Neural progenitor cell (in vitro differentiated cells): ENCODE results near the gene FITM2. TPM values are rescaled to one million over a fixed set of nuclear protein-coding genes. Genes with fewer than 3 reads are reported as not detected.
"Not testable (repeated sequence)": the region's sequence is repeated elsewhere in the genome, so short reads cannot be mapped to it uniquely, and the experiment has no call there.

Experiments
- DNase-seq: peaks from one replicate; pipeline ENCODE4 v3.0.0-alpha.2; 2016; ENCODE audit warnings: low spot score
- H2AFZ ChIP-seq: fragments of 200-600 bp; sonication (generic); replicated peaks from 2 replicates; pipeline ENCODE4 v1.6.1; 2016; ENCODE audit warnings: antibody characterized with exemption
- H3F3A ChIP-seq: fragments of 200-600 bp; sonication (generic); 2 replicates; pipeline ENCODE4 v1.6.1; 2016; ENCODE audit warnings: antibody characterized with exemption, low read depth
- H3K27ac ChIP-seq: fragments of 200-600 bp; sonication (generic); 2 replicates; pipeline ENCODE4 v1.5.1; 2016; ENCODE audit warnings: mild to moderate bottlenecking
- H3K27me3 ChIP-seq: fragments of 200-600 bp; sonication (generic); 2 replicates; pipeline ENCODE4 v1.6.1; 2016; ENCODE audit warnings: mild to moderate bottlenecking, moderate library complexity
- H3K36me3 ChIP-seq: fragments of 200-600 bp; sonication (generic); 2 replicates; pipeline ENCODE4 v1.5.1; 2016
- H3K4me1 ChIP-seq: fragments of 200-600 bp; sonication (generic); 2 replicates; pipeline ENCODE4 v1.6.1; 2016; ENCODE audit warnings: mixed run types
- H3K4me2 ChIP-seq: fragments of 200-600 bp; sonication (generic); 2 replicates; pipeline ENCODE4 v1.6.1; 2016
- H3K4me3 ChIP-seq: fragments of 200-600 bp; sonication (generic); 2 replicates; pipeline ENCODE4 v1.5.1; 2016
- H3K79me2 ChIP-seq: fragments of 200-600 bp; sonication (generic); 2 replicates; pipeline ENCODE4 v1.6.1; 2016; ENCODE audit warnings: low read depth
- H3K9ac ChIP-seq: fragments of 200-600 bp; sonication (generic); 2 replicates; pipeline ENCODE4 v1.6.1; 2016
- H3K9me3 ChIP-seq: fragments of 200-600 bp; sonication (generic); 2 replicates; pipeline ENCODE4 v1.5.1; 2016; ENCODE audit warnings: low read depth
- H4K20me1 ChIP-seq: fragments of 200-600 bp; sonication (generic); 2 replicates; pipeline ENCODE4 v1.6.1; 2016; ENCODE audit warnings: low read depth
- H3K27ac Mint-ChIP-seq: 3 replicates; pipeline ENCODE4 v1.8.0; 2021; ENCODE audit warnings: mixed read lengths
- H3K27me3 Mint-ChIP-seq: 2 replicates; pipeline ENCODE4 v1.8.0; 2022; ENCODE audit warnings: low read depth, mild to moderate bottlenecking, inconsistent platforms, moderate library complexity, mixed read lengths; ENCODE audit not compliant: insufficient read depth
- H3K36me3 Mint-ChIP-seq: 3 replicates; pipeline ENCODE4 v1.8.0; 2021; ENCODE audit warnings: mixed read lengths
- H3K4me1 Mint-ChIP-seq: 3 replicates; pipeline ENCODE4 v1.8.0; 2021; ENCODE audit warnings: mixed read lengths
- H3K4me3 Mint-ChIP-seq: 3 replicates; pipeline ENCODE4 v1.8.0; 2021; ENCODE audit warnings: mild to moderate bottlenecking, moderate library complexity, mixed read lengths
- H3K9me3 Mint-ChIP-seq: 3 replicates; pipeline ENCODE4 v1.8.0; 2020; ENCODE audit warnings: mixed read lengths
- CTCF ChIP-seq: fragments of 200-600 bp; sonication (generic); IDR thresholded peaks from 2 replicates; pipeline ENCODE4 v1.5.1; 2017; ENCODE audit warnings: antibody characterized with exemption, mild to moderate bottlenecking
- EZH2 ChIP-seq: fragments of 200-600 bp; sonication (generic); IDR thresholded peaks from 2 replicates; pipeline ENCODE4 v1.6.1; 2017; ENCODE audit warnings: antibody characterized with exemption, mild to moderate bottlenecking, moderate library complexity
- EZH2phosphoT487 ChIP-seq: fragments of 200-600 bp; sonication (generic); IDR thresholded peaks from 2 replicates; pipeline ENCODE4 v1.6.1; 2017; ENCODE audit warnings: antibody characterized with exemption
- total RNA-seq: library from RNA; depleted of rRNA; stranded (reverse); fragments of >200 nt; gene quantifications from 2 replicates; pipeline ENCODE4 v1.2.3, GENCODE V29; 2015; ENCODE audit warnings: low replicate concordance

The FITM2 gene
- total RNA-seq, 1 donor from 2014 or later = 1.4 TPM

DNA sequence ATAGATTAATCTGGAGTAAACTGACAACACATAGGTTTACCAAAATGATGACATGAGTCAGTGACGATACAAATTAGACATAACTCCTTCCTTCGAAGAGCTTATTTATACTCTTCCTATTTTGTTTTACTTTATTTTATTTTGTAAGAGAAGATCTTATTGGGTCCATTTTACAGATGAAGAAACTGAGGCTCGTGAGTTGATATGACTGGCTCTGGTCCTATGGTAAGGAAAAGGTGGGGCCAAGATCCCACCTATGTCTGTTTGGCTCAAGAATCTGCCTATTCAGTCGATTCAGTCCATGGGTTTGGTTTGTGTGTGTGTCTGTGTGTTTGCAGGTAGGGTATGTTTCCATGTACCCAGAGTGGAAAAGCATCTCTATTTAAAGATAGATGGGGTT is 17.4 kb upstream of the FITM2 start:
- H3K27ac Mint-ChIP-seq = no peak overlapping the region
- peaks cover 5% of the 10 kb centered on the region for H3K9me3 Mint-ChIP-seq
- H2AFZ ChIP-seq = no peak overlapping the region
- TF ChIP-seq EZH2phosphoT487 (no peak), EZH2 (no peak), CTCF (no peak)
- peaks cover 20% of the 10 kb centered on the region for H3K27me3 ChIP-seq
- H3K4me1 ChIP-seq = peaks cover 14% of the 10 kb centered on the region
- peaks cover 10% of the 10 kb centered on the region for H3K27me3 Mint-ChIP-seq
- H3K79me2 ChIP-seq = no peaks in the 10 kb centered on the region
- H3K9me3 ChIP-seq = no peaks in the 10 kb centered on the region
- no peaks in the 10 kb centered on the region for H4K20me1 ChIP-seq
- H3K4me1 Mint-ChIP-seq = peaks cover 12% of the 10 kb centered on the region
- H3K4me3 ChIP-seq = no peak overlapping the region
- no peaks in the 10 kb centered on the region for H3K36me3 ChIP-seq
- H3K36me3 Mint-ChIP-seq = no peaks in the 10 kb centered on the region
- no peak for DNase-seq
- H3K27ac ChIP-seq = no peak overlapping the region
- peaks cover 11% of the 10 kb centered on the region for H3F3A ChIP-seq
- no peak overlapping the region for H3K4me2 ChIP-seq
- H3K9ac ChIP-seq = no peak overlapping the region
- H3K4me3 Mint-ChIP-seq = peak overlapping the region; percentile 12

DNA sequence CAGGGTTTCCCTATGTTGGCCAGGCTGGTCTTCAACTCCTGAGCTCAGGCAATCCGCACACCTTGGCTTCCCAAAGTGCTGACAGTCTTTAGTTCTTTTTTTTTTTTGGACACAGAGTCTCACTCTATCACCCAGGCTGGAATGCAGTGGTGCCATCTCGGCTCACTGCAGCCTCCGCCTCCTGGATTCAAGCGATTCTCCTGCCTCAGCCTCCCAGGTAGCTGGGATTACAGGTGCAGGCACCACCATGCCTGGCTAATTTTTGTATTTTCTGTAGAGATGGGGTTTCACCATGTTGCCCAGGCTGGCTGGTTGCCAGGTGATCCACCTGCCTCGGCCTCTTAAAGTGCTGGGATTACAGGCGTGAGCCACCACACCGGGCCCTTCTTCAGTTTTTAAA is 16.7 kb upstream of the FITM2 start:
- not testable (repeated sequence) for H3K4me2 ChIP-seq, H3K4me3 ChIP-seq, H4K20me1 ChIP-seq, H3K4me3 Mint-ChIP-seq, H3K27ac Mint-ChIP-seq, H3K9ac ChIP-seq, H3K9me3 ChIP-seq, H3K36me3 ChIP-seq, H3K79me2 ChIP-seq, H2AFZ ChIP-seq, H3K9me3 Mint-ChIP-seq, H3K27ac ChIP-seq, H3K36me3 Mint-ChIP-seq, H3K27me3 Mint-ChIP-seq, DNase-seq
- H3K4me1 ChIP-seq = peaks cover 14% of the 10 kb centered on the region
- peaks cover 20% of the 10 kb centered on the region for H3K27me3 ChIP-seq
- peaks cover 11% of the 10 kb centered on the region for H3K4me1 Mint-ChIP-seq
- H3F3A ChIP-seq = peaks cover 11% of the 10 kb centered on the region

DNA sequence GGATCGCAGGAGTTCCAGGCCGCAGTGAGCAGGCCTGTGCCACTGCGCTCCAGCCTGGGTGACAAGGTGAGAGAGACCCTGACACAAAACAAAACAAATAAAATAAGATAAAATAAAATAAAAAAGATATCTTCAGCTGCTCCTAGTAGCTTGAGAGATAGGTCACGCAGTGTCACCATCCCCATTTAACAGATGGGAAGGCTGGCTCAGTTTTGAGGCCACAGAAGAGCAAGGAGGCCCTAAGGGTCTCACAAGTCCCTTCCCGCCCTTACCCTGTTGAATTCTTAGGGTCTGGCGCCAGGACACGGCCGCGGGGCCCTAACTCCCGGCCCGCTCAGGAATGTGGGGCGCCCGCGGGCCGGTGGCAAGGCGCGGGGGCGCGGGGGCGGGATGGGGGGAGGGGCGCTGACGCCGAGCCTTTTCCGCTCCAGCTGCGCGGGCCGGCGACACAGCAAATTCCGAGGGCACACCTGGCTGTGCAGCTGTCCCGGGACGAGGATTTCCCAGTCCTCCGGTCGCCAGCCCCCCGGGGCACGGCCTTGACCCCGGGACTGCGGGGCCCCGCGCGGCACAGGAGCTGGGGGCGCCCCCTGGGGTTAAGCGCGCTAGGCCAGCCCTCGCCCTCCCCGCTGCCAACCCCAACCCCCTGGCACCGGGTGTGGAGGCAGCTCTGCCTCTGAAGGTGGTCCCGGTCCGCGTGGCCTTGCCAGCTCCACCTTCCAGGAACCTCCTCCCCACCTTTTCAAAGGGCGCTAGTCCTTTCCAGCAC is 15.6 kb upstream of the FITM2 start:
- TF ChIP-seq CTCF (no peak), EZH2 (no peak), EZH2phosphoT487 (no peak)
- Histone ChIP-seq H4K20me1 (no peaks in the 10 kb centered on the region), H3K4me3 (peak overlapping the region; percentile 33), H3K4me2 (peak overlapping the region; percentile 72), H3K9ac (no peak overlapping the region), H3K79me2 (no peaks in the 10 kb centered on the region), H3K27ac (no peak overlapping the region), H3K36me3 (no peaks in the 10 kb centered on the region), H3K9me3 (no peaks in the 10 kb centered on the region), H3K27me3 (peaks cover 20% of the 10 kb centered on the region), H2AFZ (peak overlapping the region; percentile 34), H3K4me1 (peaks cover 14% of the 10 kb centered on the region), H3F3A (peaks cover 11% of the 10 kb centered on the region)
- peak; percentile 63 for DNase-seq
- H3K27ac Mint-ChIP-seq = no peak overlapping the region
- H3K27me3 Mint-ChIP-seq = peaks cover 10% of the 10 kb centered on the region
- peaks cover 5% of the 10 kb centered on the region for H3K9me3 Mint-ChIP-seq
- H3K36me3 Mint-ChIP-seq = no peaks in the 10 kb centered on the region
- no peak overlapping the region for H3K4me3 Mint-ChIP-seq
- H3K4me1 Mint-ChIP-seq = peaks cover 11% of the 10 kb centered on the region

DNA sequence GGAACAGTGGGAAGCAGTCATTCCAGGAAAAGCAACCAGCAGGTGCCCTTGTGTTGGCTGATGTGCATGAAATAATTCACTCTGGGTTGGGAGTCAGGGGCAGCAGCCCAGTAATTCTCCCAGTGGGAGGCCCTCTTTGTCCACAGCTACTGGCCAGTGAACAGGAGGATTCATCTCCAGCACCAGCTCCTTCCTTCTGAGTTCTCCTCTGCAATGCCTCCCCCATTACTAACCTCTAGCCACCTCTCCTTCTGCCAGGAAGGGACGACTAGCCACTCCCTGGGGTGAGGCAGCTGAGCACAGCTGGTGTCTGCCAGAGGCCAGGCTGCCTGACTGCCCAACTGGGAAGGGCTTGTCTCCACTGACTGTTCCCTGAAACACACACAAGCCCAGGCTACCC is 13.3 kb upstream of the FITM2 start:
- no peak overlapping the region for H2AFZ ChIP-seq
- peak overlapping the region; percentile 41 for H3K27ac ChIP-seq
- H3K79me2 ChIP-seq = no peaks in the 10 kb centered on the region
- H3K4me3 ChIP-seq = no peak overlapping the region
- H3F3A ChIP-seq = peaks cover 11% of the 10 kb centered on the region
- Mint-ChIP-seq H3K9me3 (peaks cover 5% of the 10 kb centered on the region), H3K4me3 (no peak overlapping the region), H3K36me3 (no peaks in the 10 kb centered on the region), H3K4me1 (peaks cover 11% of the 10 kb centered on the region), H3K27me3 (peaks cover 4% of the 10 kb centered on the region), H3K27ac (peak overlapping the region; percentile 16)
- H3K9ac ChIP-seq = no peak overlapping the region
- H3K27me3 ChIP-seq = peaks cover 20% of the 10 kb centered on the region
- no peaks in the 10 kb centered on the region for H3K9me3 ChIP-seq
- TF ChIP-seq EZH2phosphoT487 = no peak
- TF ChIP-seq EZH2 = no peak
- no peak for TF ChIP-seq CTCF
- H3K36me3 ChIP-seq = no peaks in the 10 kb centered on the region
- H4K20me1 ChIP-seq = no peaks in the 10 kb centered on the region
- peak overlapping the region; percentile 11 for H3K4me2 ChIP-seq
- peak; percentile 47 for DNase-seq
- H3K4me1 ChIP-seq = peaks cover 14% of the 10 kb centered on the region
